Calu3 (cell line): ENCODE measurements around the gene SUSD5. TPM values are rescaled to one million over a fixed set of nuclear protein-coding genes. Genes with fewer than 3 reads are reported as not detected.
"Not testable (repeated sequence)": the region's sequence is repeated elsewhere in the genome, so short reads cannot be mapped to it uniquely, and the experiment has no call there.

ENCODE experiments used
- BruUV-seq: library from RNA; stranded (reverse); fragments of 400-500 nt; replicated peaks from 2 replicates; lab custom pipeline; 2021; lab: Mats Ljungman, UMichigan
- CTCF ChIA-PET: fragments of 300-600 bp; sonication (Branson Sonifier 250); formaldehyde crosslinking; loops from one replicate; lab custom pipeline; 2022; ENCODE audit warnings: antibody characterized with exemption; lab: Charles Lee
- DNase-seq: peaks from one replicate; pipeline ENCODE4 v3.0.0; 2022
- H3K27ac Mint-ChIP-seq: one replicate; pipeline ENCODE4 v1.8.0; 2022; ENCODE audit warnings: mixed read lengths; ENCODE audit not compliant: unreplicated experiment
- H3K27me3 Mint-ChIP-seq: one replicate; pipeline ENCODE4 v1.8.0; 2022; ENCODE audit warnings: mixed read lengths; ENCODE audit not compliant: unreplicated experiment
- H3K36me3 Mint-ChIP-seq: one replicate; pipeline ENCODE4 v1.8.0; 2022; ENCODE audit warnings: mild to moderate bottlenecking, moderate library complexity, mixed read lengths; ENCODE audit not compliant: insufficient read depth, unreplicated experiment
- H3K4me1 Mint-ChIP-seq: one replicate; pipeline ENCODE4 v1.8.0; 2022; ENCODE audit warnings: mild to moderate bottlenecking, low read depth, mixed read lengths; ENCODE audit not compliant: unreplicated experiment
- H3K4me3 Mint-ChIP-seq: one replicate; pipeline ENCODE4 v1.8.0; 2022; ENCODE audit warnings: mild to moderate bottlenecking, low read depth, moderate library complexity, mixed read lengths; ENCODE audit not compliant: unreplicated experiment
- H3K9me3 Mint-ChIP-seq: one replicate; pipeline ENCODE4 v1.8.0; 2022; ENCODE audit warnings: low read depth, mixed read lengths; ENCODE audit not compliant: unreplicated experiment
- intact Hi-C: fragments of 100-400 bp; cut with micrococcal nuclease; formaldehyde crosslinking; loops from one replicate; pipeline ENCODE4 v1.10.0; 2022; ENCODE audit not compliant: unreplicated experiment
- total RNA-seq: library from RNA; stranded (reverse); gene quantifications from 2 replicates; pipeline ENCODE4 v1.2.3, GENCODE V29; 2022
- TF ChIP-seq, protein P1 (sequence below): fragments of 200-600 bp; IDR thresholded peaks from one replicate; pipeline ENCODE4 v1.8.0; 2022; ENCODE audit warnings: antibody characterized with exemption; ENCODE audit not compliant: unreplicated experiment

The SUSD5 gene
- total RNA-seq, 1 experiment from 2014 or later, result 0.21 TPM

DNA sequence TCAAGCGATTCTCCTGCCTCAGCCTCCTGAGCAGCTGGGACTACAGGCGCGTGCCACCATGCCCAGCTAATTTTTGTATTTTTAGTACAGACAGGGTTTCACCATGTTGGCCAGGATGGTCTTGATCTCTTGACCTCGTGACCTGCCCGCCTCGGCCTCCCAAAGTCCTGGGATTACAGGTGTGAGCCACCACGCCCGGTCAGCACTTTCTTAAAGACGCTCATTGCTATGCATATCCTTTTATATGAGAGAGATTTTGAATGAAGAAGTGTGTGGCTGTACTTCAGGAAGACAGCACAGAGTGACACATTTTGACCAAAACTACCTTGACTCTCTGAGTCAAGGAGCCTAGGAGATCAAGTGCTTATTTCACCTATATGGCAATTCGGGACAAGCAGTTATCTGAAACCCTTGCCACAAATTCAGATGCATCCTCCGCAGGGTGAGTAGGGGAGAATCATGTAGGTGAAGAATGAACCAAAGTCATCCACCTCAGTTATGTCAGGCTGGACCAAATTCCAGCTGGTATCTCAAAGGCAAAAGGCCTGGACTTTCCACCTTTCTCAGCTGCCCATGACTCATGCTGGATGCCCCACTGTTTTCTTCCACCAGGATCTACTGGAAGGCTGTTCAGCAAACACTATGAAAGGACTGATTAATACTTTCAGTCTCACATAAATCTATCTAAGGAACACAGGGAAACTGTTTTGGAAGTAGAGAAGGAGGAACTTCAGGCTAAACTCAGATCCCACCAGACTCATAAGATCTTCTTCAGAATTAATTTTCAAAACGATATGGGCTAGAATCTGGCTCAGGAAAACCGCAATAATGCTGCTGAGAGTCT lies 31.9 kb downstream of the SUSD5 start:
- TF ChIP-seq, protein P1, sequence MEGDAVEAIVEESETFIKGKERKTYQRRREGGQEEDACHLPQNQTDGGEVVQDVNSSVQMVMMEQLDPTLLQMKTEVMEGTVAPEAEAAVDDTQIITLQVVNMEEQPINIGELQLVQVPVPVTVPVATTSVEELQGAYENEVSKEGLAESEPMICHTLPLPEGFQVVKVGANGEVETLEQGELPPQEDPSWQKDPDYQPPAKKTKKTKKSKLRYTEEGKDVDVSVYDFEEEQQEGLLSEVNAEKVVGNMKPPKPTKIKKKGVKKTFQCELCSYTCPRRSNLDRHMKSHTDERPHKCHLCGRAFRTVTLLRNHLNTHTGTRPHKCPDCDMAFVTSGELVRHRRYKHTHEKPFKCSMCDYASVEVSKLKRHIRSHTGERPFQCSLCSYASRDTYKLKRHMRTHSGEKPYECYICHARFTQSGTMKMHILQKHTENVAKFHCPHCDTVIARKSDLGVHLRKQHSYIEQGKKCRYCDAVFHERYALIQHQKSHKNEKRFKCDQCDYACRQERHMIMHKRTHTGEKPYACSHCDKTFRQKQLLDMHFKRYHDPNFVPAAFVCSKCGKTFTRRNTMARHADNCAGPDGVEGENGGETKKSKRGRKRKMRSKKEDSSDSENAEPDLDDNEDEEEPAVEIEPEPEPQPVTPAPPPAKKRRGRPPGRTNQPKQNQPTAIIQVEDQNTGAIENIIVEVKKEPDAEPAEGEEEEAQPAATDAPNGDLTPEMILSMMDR, result no peak
- Mint-ChIP-seq H3K4me3 (no peak overlapping the region), H3K36me3 (no peaks in the 10 kb centered on the region), H3K27ac (no peak overlapping the region), H3K9me3 (no peaks in the 10 kb centered on the region), H3K27me3 (no peaks in the 10 kb centered on the region), H3K4me1 (no peaks in the 10 kb centered on the region)
- no TSS peak for BruUV-seq
- intact Hi-C loops, result no loop called here
- CTCF ChIA-PET, result no interaction called here
- peak; percentile 12 for DNase-seq

- H3K36me3 Mint-ChIP-seq, result no peaks in the 10 kb centered on the region
- H3K27ac Mint-ChIP-seq, result no peak overlapping the region
- intact Hi-C loops, result no loop called here
- DNase-seq, result no peak
- TF ChIP-seq, protein P1, result no peak
- no TSS peak for BruUV-seq
- no peak overlapping the region for H3K4me3 Mint-ChIP-seq
- no peaks in the 10 kb centered on the region for H3K9me3 Mint-ChIP-seq
- H3K4me1 Mint-ChIP-seq, result no peaks in the 10 kb centered on the region
- H3K27me3 Mint-ChIP-seq, result no peaks in the 10 kb centered on the region
- CTCF ChIA-PET, result interaction anchor here (0.7 to 0.8 kb wide), 2 partner anchors 9 to 32 kb away, joined by 3 read pairs; no protein-coding TSS in a partner anchor
Observed at GRCh38 chr3:33184863-33185262, 33.7 kb downstream of the SUSD5 start.

DNA sequence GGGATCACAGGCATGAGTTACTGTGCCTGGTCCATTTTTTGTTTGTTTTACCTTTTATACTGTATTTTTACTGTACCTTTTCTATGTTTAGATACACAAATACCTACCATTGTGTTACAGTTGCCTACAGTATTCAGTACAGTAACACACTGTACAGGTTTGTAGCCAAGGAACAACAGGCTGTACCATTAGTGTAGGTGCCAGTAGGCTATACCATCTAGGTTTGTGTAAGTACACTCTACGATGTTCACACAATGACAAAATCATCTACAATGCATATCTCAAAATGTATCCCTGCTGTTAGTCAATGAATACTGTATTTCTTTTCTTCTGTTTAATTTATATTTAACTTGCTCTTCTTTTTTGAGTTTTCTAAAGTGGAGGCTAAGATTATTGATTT lies 37.0 kb downstream of the SUSD5 start:
- BruUV-seq, H3K27ac Mint-ChIP-seq, H3K9me3 Mint-ChIP-seq, DNase-seq, H3K4me1 Mint-ChIP-seq, intact Hi-C loops, H3K4me3 Mint-ChIP-seq, H3K36me3 Mint-ChIP-seq, H3K27me3 Mint-ChIP-seq: not testable (repeated sequence)
- CTCF ChIA-PET, result interaction anchor here (0.7 kb wide), 1 partner anchor 77 kb away, joined by 3 read pairs; no protein-coding TSS in a partner anchor

DNA sequence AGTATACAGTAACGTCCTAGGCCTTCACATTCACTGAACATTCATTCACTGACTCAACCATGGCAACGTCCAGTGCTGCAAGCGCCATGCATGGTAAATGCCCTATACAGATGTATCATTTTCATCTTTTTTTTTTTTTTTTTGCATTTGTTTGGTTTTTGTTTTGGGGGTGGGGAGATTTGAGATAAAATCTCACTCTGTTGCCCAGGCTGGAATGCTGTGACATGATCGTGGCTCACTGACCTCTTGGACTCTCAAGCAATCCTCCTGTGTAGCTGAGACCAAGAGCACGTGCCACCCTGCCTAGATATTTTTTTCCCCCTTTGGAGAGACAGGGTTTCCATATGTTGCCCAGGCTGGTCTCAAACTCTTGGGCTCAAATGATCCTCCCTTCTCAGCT lies 37.4 kb downstream of the SUSD5 start:
- Mint-ChIP-seq H3K4me1 (no peaks in the 10 kb centered on the region), H3K36me3 (no peaks in the 10 kb centered on the region), H3K9me3 (no peaks in the 10 kb centered on the region), H3K27ac (no peak overlapping the region), H3K4me3 (no peak overlapping the region), H3K27me3 (no peaks in the 10 kb centered on the region)
- no TSS peak for BruUV-seq
- CTCF ChIA-PET, result interaction anchor here (0.7 kb wide), 1 partner anchor 77 kb away, joined by 3 read pairs; no protein-coding TSS in a partner anchor
- intact Hi-C loops, result no loop called here
- no peak for DNase-seq
- TF ChIP-seq, protein P1, result no peak

DNA sequence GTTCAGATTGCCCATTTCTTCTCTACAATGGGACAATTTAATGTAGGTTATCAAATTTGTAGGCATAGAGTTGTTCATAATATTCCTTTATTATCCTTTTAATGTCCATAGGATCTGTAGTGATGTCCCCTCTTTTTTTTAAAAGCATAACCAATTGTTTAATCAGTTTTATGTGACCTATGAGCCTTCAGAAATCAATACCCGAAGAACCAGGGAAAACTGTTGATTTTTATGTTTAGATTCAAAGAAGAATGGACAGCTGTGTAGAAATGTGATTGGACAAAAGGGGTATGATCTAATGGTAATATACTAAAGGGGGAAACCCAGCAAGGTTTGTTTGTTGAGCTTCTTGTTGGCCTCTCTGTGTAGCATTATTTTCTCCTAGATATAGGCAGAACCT lies 39.5 kb downstream of the SUSD5 start:
- intact Hi-C loops, result no loop called here
- Mint-ChIP-seq H3K27ac (no peak overlapping the region), H3K4me1 (no peaks in the 10 kb centered on the region), H3K4me3 (no peak overlapping the region), H3K9me3 (no peaks in the 10 kb centered on the region), H3K27me3 (no peaks in the 10 kb centered on the region), H3K36me3 (no peaks in the 10 kb centered on the region)
- DNase-seq, result no peak
- CTCF ChIA-PET, result no interaction called here
- TF ChIP-seq, protein P1, result no peak
- BruUV-seq, result no TSS peak
